SK-N-SH (cell line): Measurements from ENCODE around the gene PRDX6. TPM values are rescaled to one million over a fixed set of nuclear protein-coding genes. Genes with fewer than 3 reads are reported as not detected.

ENCODE experiments used
- CTCF ChIA-PET: fragments of 300-600, 350-600 bp; formaldehyde crosslinking; extraction: SDS; loops from one replicate; lab custom pipeline; 2021; lab: Yijun Ruan, JAX
- POLR2A ChIA-PET: fragments of 350-600 bp; sonication (Branson Sonifier 250); formaldehyde crosslinking; extraction: SDS; loops from one replicate; lab custom pipeline; 2020; ENCODE audit warnings: antibody characterized with exemption, inconsistent platforms; lab: Yijun Ruan, JAX
- DNase-seq: peaks from one replicate; pipeline ENCODE4 v3.0.0; 2012
- H2AFZ ChIP-seq: fragments of 200-600 bp; sonication (generic); 2 replicates; pipeline ENCODE4 v1.8.1; 2016; ENCODE audit warnings: antibody characterized with exemption, mild to moderate bottlenecking, low read depth
- H3F3A ChIP-seq: fragments of 200-600 bp; sonication (generic); replicated peaks from 2 replicates; pipeline ENCODE3; 2016; ENCODE audit warnings: antibody characterized with exemption, mild to moderate bottlenecking; ENCODE audit not compliant: insufficient read depth
- H3K27ac ChIP-seq, 2 experiments: fragments of 200-500 bp in 1 of 2; fragments of 200-600 bp in 1 of 2; sonication (Bioruptor generic) in 1 of 2; sonication (generic), shearing (Covaris generic) in 1 of 2; 2 replicates each; pipeline versions ENCODE4 v1.5.1 to v1.6.1; 2014 to 2016; ENCODE audit warnings: low read depth in 2 of 2, inconsistent platforms in 1 of 2, low read length in 1 of 2, mild to moderate bottlenecking in 1 of 2, mixed read lengths in 1 of 2
- H3K27me3 ChIP-seq: fragments of 200-600 bp; sonication (generic), shearing (Covaris generic); 2 replicates; pipeline ENCODE4 v1.6.1; 2016; ENCODE audit warnings: mixed run types; ENCODE audit not compliant: insufficient read depth
- H3K36me3 ChIP-seq, 2 experiments: fragments of 200-500 bp in 1 of 2; fragments of 200-600 bp in 1 of 2; sonication (Bioruptor generic) in 1 of 2; sonication (generic) in 1 of 2; replicated peaks in 1 of 2; 2 replicates each; pipeline versions ENCODE3 to v1.5.1; 2014 to 2016; ENCODE audit warnings: low read length in 1 of 2, mild to moderate bottlenecking in 1 of 2; ENCODE audit not compliant: insufficient read depth in 2 of 2, control insufficient read depth in 1 of 2
- H3K4me1 ChIP-seq, 2 experiments: fragments of 200-500 bp in 1 of 2; fragments of 200-600 bp in 1 of 2; sonication (Bioruptor generic) in 1 of 2; sonication (generic), shearing (Covaris generic) in 1 of 2; 2 replicates each; pipeline versions ENCODE4 v1.5.1 to v1.6.1; 2014 to 2016; ENCODE audit warnings: low read depth in 1 of 2, low read length in 1 of 2, mixed run types in 1 of 2; ENCODE audit not compliant: insufficient read depth in 2 of 2, control insufficient read depth in 1 of 2
- H3K4me2 ChIP-seq: fragments of 200-600 bp; sonication (generic), shearing (Covaris generic); 2 replicates; pipeline ENCODE4 v1.6.1; 2017; ENCODE audit warnings: mixed run types
- H3K4me3 ChIP-seq, 2 experiments: fragments of 200-500 bp in 1 of 2; fragments of 200-600 bp in 1 of 2; sonication (Bioruptor generic) in 1 of 2; sonication (generic), shearing (Covaris generic) in 1 of 2; 2 replicates each; pipeline versions ENCODE4 v1.5.1 to v1.8.1; 2014 to 2016; ENCODE audit warnings: low read depth in 2 of 2, inconsistent platforms in 1 of 2, low read length in 1 of 2, mild to moderate bottlenecking in 1 of 2, mixed read lengths in 1 of 2, moderate library complexity in 1 of 2
- H3K79me2 ChIP-seq: fragments of 200-600 bp; sonication (generic); 2 replicates; pipeline ENCODE4 v1.8.1; 2017; ENCODE audit warnings: mild to moderate bottlenecking; ENCODE audit not compliant: insufficient read depth
- H3K9ac ChIP-seq: fragments of 200-600 bp; sonication (generic); 2 replicates; pipeline ENCODE4 v1.6.1; 2017; ENCODE audit warnings: mixed run types
- H3K9me2 ChIP-seq: fragments of 200-600 bp; sonication (generic); 2 replicates; pipeline ENCODE4 v1.6.1; 2017; ENCODE audit warnings: mixed run types
- H3K9me3 ChIP-seq: fragments of 200-600 bp; sonication (generic); 2 replicates; pipeline ENCODE4 v1.6.1; 2017; ENCODE audit warnings: mixed run types, mild to moderate bottlenecking, moderate library complexity
- H4K20me1 ChIP-seq: fragments of 200-600 bp; sonication (generic); 2 replicates; pipeline ENCODE4 v1.6.1; 2017; ENCODE audit warnings: mild to moderate bottlenecking, mixed run types; ENCODE audit not compliant: insufficient read depth
- ELF1 ChIP-seq: IDR thresholded peaks from 2 replicates; pipeline ENCODE4 v1.4.0; 2012
- FOSL2 ChIP-seq: IDR thresholded peaks from 2 replicates; pipeline ENCODE4 v1.4.0; 2012; ENCODE audit warnings: low read depth, mild to moderate bottlenecking, moderate library complexity, borderline replicate concordance
- FOXJ3 ChIP-seq: sonication (generic); formaldehyde crosslinking; IDR thresholded peaks from 2 replicates; pipeline ENCODE4 v1.5.1; 2020; ENCODE audit warnings: mild to moderate bottlenecking, missing genetic modification reagents
- FOXM1 ChIP-seq: IDR thresholded peaks from 2 replicates; pipeline ENCODE4 v1.4.0; 2012; ENCODE audit warnings: low read depth, mild to moderate bottlenecking
- NFIC ChIP-seq: IDR thresholded peaks from 2 replicates; pipeline ENCODE4 v1.4.0; 2012; ENCODE audit warnings: borderline replicate concordance
- NRF1 ChIP-seq: IDR thresholded peaks from 2 replicates; pipeline ENCODE4 v1.6.1; 2012; ENCODE audit warnings: low read depth, mild to moderate bottlenecking, low read length
- RAD21 ChIP-seq: IDR thresholded peaks from 2 replicates; pipeline ENCODE4 v1.6.1; 2012; ENCODE audit warnings: mild to moderate bottlenecking, low read length
- RCOR1 ChIP-seq: fragments of 150-350 bp; IDR thresholded peaks from 2 replicates; pipeline ENCODE4 v1.6.1; 2017; ENCODE audit warnings: antibody characterized with exemption, low read length
- RFX5 ChIP-seq: IDR thresholded peaks from 2 replicates; pipeline ENCODE4 v1.6.1; 2012; ENCODE audit warnings: mild to moderate bottlenecking, improper control_type of control experiment, low read length
- SMC3 ChIP-seq: IDR thresholded peaks from 2 replicates; pipeline ENCODE4 v1.6.1; 2012; ENCODE audit warnings: low read depth, low read length, improper control_type of control experiment
- TAF1 ChIP-seq: IDR thresholded peaks from 2 replicates; pipeline ENCODE4 v1.6.1; 2012; ENCODE audit warnings: low read depth, mild to moderate bottlenecking, low read length, moderate library complexity, borderline replicate concordance
- TEAD4 ChIP-seq: IDR thresholded peaks from 2 replicates; pipeline ENCODE4 v1.4.0; 2012; ENCODE audit warnings: mild to moderate bottlenecking, borderline replicate concordance; ENCODE audit not compliant: insufficient read depth
- WGBS: methylation state at CpG from one replicate; pipeline ENCODE4 v1.1.6; 2017; ENCODE audit warnings: low lambda C conversion rate; 5-methylcytosine and 5-hydroxymethylcytosine counted together
- polyA plus RNA-seq, 3 experiments: library from polyadenylated mRNA; depleted of rRNA; stranded (reverse); fragments of >200 nt; gene quantifications; 2 replicates each; pipeline ENCODE4 v1.2.3, GENCODE V29; 2012
- TF ChIP-seq, protein P1 (sequence below): IDR thresholded peaks from 2 replicates; pipeline ENCODE4 v1.6.1; 2012; ENCODE audit warnings: mild to moderate bottlenecking, low read depth, low read length, moderate library complexity
- TF ChIP-seq, protein P2 (sequence below): IDR thresholded peaks from 2 replicates; pipeline ENCODE4 v1.4.0; 2012; ENCODE audit warnings: low read depth, borderline replicate concordance
- TF ChIP-seq, protein P3 (sequence below): fragments of 150-350 bp; IDR thresholded peaks from 2 replicates; pipeline ENCODE4 v1.6.1; 2017; ENCODE audit warnings: antibody characterized with exemption, low read length, low read depth, borderline replicate concordance

Gene PRDX6
- polyA plus RNA-seq, 1 of the 3 experiments (the other 2 are of a cell fraction): 224 TPM

DNA sequence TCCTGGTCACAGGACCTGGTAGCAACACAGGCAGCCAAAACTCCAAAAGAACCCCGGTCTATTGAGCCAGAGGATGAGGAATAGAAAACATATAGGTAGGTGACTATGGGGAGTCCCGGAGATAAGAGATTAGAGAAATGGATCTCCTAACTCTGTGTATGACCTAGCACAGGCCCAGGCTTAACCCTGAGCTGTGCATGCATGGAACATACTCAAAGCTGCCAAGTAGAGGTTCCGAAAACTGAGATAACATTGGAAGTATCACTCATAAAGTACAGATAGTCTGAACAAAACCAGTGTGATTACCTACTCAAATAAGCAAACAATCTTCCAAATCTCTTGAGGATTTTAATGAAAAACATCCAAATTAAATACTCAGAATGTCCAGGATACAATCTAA lies 31.5 kb upstream of the PRDX6 start:
- no peak overlapping the region for H3K9ac ChIP-seq
- no peaks in the 10 kb centered on the region for H3K27me3 ChIP-seq
- TF ChIP-seq RCOR1: no peak
- TF ChIP-seq, all 33 proteins: peak for 0
- no peak overlapping the region for H3K4me3 ChIP-seq
- POLR2A ChIA-PET: no interaction called here
- CTCF ChIA-PET: no interaction called here
- 0 out of 2 replicates have a peak, but pooled peaks cover 3% of the 10 kb centered on the region for H3K79me2 ChIP-seq
- no peaks in the 10 kb centered on the region for H3F3A ChIP-seq
- no peak overlapping the region for H2AFZ ChIP-seq
- peaks cover under 1 to 17% of the 10 kb centered on the region in 2 experiments for H3K36me3 ChIP-seq
- DNase-seq: no peak
- no peaks in the 10 kb centered on the region for H4K20me1 ChIP-seq
- H3K9me2 ChIP-seq: no peaks in the 10 kb centered on the region
- no peak overlapping the region for H3K27ac ChIP-seq
- WGBS: 69% methylated on average over 3 of the region's 3 CpGs
- no peak overlapping the region for H3K4me2 ChIP-seq
- H3K4me1 ChIP-seq: no peaks in the 10 kb centered on the region
- 0 out of 2 replicates have a peak, but pooled peaks cover 8% of the 10 kb centered on the region for H3K9me3 ChIP-seq

DNA sequence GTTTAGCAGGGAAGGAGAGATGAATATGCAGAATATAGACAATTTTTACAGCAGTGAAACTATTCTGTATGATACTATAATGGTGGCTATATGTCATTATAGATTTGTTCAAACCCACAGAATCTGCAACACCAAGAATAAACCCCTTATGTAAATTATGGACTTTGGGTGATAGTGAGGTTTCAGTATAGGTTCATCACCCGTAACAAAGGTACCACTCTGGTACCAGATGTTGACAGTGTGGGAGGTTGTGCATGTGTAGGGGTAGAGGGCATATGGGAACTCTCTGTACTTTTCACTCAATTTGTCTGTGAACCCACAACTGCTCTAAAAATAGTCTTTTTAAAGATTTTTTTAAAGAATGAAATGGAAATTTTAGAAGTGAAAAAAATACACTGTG lies 29.9 kb upstream of the PRDX6 start:
- DNase-seq: no peak
- no peak for TF ChIP-seq FOXM1
- TF ChIP-seq NFIC: no peak
- Histone ChIP-seq H3K27ac (no peak overlapping the region), H3K27me3 (no peaks in the 10 kb centered on the region), H3K4me2 (no peak overlapping the region), H3K9ac (no peak overlapping the region), H3K79me2 (0 out of 2 replicates have a peak, but pooled peaks cover 3% of the 10 kb centered on the region), H3K4me3 (no peak overlapping the region), H2AFZ (no peak overlapping the region), H3K36me3 (peaks cover 0 to 25% of the 10 kb centered on the region in 2 experiments), H3F3A (peaks cover 3% of the 10 kb centered on the region), H3K9me3 (0 out of 2 replicates have a peak, but pooled peaks cover 8% of the 10 kb centered on the region), H3K4me1 (no peaks in the 10 kb centered on the region), H3K9me2 (no peaks in the 10 kb centered on the region), H4K20me1 (no peaks in the 10 kb centered on the region)
- POLR2A ChIA-PET: no interaction called here
- CTCF ChIA-PET: no interaction called here
- WGBS: 100% methylated on average over 1 of the region's 1 CpG

DNA sequence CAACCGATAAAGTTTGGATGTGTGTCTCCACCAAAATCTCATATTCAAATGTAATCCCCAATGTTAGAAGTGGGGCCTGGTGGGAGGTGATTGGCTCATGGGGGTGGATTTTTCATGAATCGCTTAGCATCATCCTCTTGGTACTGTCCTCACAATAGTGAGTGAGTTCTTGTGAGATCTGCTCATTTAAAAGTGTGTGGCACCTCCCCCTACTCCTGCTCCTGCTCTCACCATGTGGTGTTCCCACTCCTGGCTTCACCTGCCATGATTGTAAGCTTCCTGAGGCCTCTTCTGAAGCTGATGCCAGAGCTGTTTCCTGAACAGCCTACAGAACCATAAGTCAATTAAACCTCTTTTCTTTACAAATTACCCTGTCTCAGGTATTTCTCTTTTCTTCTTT lies 28.2 kb upstream of the PRDX6 start:
- H3K27me3 ChIP-seq: no peaks in the 10 kb centered on the region
- H3K9ac ChIP-seq: no peak overlapping the region
- ChIA-PET CTCF (no interaction called here), POLR2A (no interaction called here)
- H3K27ac ChIP-seq: no peak overlapping the region
- H3K9me2 ChIP-seq: no peaks in the 10 kb centered on the region
- 0 out of 2 replicates have a peak, but pooled peaks cover 8% of the 10 kb centered on the region for H3K9me3 ChIP-seq
- H3K4me3 ChIP-seq: no peak overlapping the region
- H3K4me1 ChIP-seq: no peaks in the 10 kb centered on the region
- 0 out of 2 replicates have a peak, but pooled peaks cover 3% of the 10 kb centered on the region for H3K79me2 ChIP-seq
- H3K36me3 ChIP-seq: peaks cover 0 to 28% of the 10 kb centered on the region in 2 experiments
- no peak overlapping the region for H2AFZ ChIP-seq
- no peak overlapping the region for H3K4me2 ChIP-seq
- peaks cover 3% of the 10 kb centered on the region for H3F3A ChIP-seq
- DNase-seq: no peak
- 94% methylated on average over 2 of the region's 2 CpGs for WGBS
- H4K20me1 ChIP-seq: no peaks in the 10 kb centered on the region
- TF ChIP-seq FOXJ3 (CRISPR knock-in tag) (no peak), RAD21 (no peak), NRF1 (no peak), ELF1 (no peak), TEAD4 (no peak), NFIC (no peak), TAF1 (no peak), RFX5 (no peak), FOSL2 (no peak), SMC3 (no peak)
- TF ChIP-seq, protein P1, sequence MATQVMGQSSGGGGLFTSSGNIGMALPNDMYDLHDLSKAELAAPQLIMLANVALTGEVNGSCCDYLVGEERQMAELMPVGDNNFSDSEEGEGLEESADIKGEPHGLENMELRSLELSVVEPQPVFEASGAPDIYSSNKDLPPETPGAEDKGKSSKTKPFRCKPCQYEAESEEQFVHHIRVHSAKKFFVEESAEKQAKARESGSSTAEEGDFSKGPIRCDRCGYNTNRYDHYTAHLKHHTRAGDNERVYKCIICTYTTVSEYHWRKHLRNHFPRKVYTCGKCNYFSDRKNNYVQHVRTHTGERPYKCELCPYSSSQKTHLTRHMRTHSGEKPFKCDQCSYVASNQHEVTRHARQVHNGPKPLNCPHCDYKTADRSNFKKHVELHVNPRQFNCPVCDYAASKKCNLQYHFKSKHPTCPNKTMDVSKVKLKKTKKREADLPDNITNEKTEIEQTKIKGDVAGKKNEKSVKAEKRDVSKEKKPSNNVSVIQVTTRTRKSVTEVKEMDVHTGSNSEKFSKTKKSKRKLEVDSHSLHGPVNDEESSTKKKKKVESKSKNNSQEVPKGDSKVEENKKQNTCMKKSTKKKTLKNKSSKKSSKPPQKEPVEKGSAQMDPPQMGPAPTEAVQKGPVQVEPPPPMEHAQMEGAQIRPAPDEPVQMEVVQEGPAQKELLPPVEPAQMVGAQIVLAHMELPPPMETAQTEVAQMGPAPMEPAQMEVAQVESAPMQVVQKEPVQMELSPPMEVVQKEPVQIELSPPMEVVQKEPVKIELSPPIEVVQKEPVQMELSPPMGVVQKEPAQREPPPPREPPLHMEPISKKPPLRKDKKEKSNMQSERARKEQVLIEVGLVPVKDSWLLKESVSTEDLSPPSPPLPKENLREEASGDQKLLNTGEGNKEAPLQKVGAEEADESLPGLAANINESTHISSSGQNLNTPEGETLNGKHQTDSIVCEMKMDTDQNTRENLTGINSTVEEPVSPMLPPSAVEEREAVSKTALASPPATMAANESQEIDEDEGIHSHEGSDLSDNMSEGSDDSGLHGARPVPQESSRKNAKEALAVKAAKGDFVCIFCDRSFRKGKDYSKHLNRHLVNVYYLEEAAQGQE: no peak
- TF ChIP-seq, protein P2, sequence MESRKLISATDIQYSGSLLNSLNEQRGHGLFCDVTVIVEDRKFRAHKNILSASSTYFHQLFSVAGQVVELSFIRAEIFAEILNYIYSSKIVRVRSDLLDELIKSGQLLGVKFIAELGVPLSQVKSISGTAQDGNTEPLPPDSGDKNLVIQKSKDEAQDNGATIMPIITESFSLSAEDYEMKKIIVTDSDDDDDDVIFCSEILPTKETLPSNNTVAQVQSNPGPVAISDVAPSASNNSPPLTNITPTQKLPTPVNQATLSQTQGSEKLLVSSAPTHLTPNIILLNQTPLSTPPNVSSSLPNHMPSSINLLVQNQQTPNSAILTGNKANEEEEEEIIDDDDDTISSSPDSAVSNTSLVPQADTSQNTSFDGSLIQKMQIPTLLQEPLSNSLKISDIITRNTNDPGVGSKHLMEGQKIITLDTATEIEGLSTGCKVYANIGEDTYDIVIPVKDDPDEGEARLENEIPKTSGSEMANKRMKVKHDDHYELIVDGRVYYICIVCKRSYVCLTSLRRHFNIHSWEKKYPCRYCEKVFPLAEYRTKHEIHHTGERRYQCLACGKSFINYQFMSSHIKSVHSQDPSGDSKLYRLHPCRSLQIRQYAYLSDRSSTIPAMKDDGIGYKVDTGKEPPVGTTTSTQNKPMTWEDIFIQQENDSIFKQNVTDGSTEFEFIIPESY: no peak
- TF ChIP-seq, protein P3, sequence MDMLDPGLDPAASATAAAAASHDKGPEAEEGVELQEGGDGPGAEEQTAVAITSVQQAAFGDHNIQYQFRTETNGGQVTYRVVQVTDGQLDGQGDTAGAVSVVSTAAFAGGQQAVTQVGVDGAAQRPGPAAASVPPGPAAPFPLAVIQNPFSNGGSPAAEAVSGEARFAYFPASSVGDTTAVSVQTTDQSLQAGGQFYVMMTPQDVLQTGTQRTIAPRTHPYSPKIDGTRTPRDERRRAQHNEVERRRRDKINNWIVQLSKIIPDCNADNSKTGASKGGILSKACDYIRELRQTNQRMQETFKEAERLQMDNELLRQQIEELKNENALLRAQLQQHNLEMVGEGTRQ: no peak
